GM21619 (cell line): ENCODE results near the gene ATOSA.

Experiments
- ATAC-seq: cut with Tn5 transposase; IDR thresholded peaks from one replicate; pipeline ENCODE4 v1.9.1; 2021; ENCODE audit not compliant: unreplicated experiment

The ATOSA gene

DNA sequence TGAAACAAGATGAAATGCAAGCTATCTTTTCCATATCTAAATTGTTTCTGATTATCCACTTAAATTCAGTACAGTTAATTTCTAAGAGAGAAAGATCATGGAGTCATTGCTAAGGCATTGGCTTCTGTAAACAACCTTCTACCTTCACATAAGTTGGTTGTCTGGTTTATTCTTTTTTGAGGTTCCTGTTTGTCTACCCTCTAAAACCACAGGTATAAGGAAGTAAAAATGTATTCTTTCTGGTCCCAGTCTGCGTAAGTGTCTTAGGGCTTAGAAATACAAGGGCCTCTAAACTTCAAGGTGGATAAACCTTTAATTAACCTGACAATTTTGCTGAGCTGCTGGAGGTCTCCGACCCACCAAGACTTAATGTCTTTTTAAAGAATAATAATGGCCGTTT, 3.6 kb upstream of the ATOSA start:
- peak; percentile 16 for ATAC-seq

DNA sequence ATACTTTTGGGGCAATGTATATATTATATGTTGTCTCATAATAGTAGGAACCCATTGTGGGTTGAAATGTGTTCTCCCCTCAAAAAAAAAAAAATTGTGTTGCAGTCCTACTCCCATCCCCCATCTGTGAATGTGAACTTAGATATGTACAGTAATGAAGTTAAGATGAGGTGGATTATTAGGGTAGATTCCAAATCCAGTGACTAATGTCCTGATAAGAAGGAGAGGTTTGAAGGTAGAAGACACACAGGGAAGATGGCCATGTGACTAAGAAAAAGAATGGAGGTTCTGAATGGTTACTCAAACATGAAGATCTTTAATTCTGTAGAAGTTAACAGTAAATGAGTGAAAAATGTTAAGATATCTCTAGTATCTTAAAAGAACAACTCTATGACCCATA, 3.0 kb upstream of the ATOSA start:
- ATAC-seq, result no peak

- ATAC-seq, result no peak
These were observed 2.3 kb upstream of the ATOSA start for GRCh38 chr15:52681441-52681840.

DNA sequence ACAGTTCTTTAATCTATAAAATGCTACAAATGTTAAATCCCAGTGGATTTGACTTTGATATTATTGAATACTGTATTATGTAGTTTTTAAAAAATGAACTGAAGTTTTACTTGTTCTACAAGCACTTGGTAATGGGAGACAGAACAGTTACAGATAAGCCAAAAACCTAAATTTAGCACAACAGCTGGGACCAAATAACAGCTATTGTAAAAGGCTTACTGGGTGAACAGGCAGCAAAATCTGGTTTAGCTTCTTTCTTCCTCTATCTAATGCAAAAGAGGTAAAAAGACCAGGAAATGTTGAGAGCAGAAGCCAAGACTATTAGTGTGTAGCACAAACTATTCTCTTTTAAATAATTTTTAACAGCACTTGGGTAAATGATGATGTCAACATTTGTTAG, 1.6 kb upstream of the ATOSA start:
- no peak for ATAC-seq

GRCh38 chr15:52680041-52680391, 828 bp upstream of the ATOSA start:
- no peak for ATAC-seq

- ATAC-seq, result peak; percentile 15
These were observed 538 bp downstream of the ATOSA start for GRCh38 chr15:52678468-52679231.

DNA sequence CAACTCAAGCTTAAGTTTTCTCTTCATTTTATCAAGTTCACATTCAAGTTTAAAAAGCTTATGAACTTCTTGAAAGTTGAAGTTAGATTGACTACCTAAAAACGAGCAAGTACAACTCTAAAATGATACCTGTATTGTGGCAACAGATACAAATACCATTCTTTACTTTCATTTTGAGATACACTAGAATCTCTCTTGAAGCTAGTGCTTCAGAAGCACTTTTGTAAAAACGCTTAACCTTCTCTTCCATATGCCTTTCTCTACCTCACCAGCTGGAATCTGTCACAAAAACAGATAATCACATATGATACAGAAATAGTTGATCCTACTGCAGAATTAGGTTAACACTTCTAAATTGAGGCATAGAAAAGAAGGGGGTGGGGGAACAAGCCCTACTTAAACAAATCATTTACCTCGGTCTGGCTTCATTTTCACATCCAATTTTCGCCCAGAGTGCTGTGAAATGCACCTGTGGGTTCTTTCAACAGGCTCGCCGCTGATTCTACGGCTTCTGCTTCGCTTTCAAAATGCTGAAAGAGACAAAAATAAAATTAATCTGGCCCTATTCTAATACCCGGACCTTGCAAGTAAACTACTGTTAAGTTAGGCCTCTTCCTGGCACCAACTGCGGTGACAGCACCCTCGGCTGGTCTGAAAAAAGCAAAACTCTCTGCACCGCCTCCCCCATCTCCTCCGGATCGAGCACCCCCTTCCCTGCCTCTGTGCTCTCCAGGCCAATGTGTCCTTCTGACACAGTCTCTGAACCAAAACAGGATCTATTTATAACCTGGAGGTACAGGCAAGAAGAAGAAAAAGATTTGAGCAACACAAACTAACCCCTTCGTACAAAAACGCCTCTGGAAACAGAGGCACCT, 1.4 kb downstream of the ATOSA start:
- ATAC-seq, result peak; percentile 37

GRCh38 chr15:52674831-52675230, 4.4 kb downstream of the ATOSA start:
- no peak for ATAC-seq

DNA sequence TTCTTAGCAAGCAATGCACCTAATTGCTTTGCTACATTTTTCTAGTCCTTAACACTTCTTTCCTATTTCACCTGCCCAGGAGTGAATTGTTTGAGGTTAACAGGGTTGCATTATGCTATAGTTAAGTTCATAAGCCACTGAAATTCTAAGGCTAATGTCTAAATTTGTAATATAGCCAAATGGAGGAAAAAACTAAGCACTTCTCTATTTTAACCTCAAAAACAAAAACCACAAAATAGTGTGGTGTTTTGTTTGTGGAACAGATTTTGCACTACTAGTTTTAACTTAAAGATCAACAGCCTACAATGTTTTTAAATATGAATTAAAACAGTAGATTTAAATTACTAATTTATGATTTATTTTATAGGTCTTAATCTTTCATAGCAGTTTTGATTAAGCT, 5.5 kb downstream of the ATOSA start:
- ATAC-seq, result no peak

DNA sequence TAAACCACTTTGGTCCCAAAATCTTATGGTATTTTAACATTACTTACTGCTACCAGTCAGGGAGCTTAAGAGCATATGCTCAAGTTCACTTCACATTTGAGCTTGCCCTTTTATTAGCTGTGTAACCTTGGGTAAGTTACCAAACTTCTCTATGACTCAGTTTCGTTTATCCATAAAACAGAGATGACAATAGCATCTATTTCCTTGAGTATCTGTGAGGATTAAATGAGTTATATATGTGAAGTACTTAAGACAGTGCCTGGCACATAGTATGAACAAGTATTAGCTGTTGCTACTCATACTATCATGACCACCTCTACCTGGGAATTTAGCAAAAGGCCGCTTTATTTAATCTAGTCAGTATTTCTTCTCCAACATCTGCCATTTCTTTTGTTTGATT, 5.9 kb downstream of the ATOSA start:
- no peak for ATAC-seq

GRCh38 chr15:52672661-52673060, 6.5 kb downstream of the ATOSA start:
- ATAC-seq, result no peak

GRCh38 chr15:52670087-52670486, 9.1 kb downstream of the ATOSA start:
- no peak for ATAC-seq

DNA sequence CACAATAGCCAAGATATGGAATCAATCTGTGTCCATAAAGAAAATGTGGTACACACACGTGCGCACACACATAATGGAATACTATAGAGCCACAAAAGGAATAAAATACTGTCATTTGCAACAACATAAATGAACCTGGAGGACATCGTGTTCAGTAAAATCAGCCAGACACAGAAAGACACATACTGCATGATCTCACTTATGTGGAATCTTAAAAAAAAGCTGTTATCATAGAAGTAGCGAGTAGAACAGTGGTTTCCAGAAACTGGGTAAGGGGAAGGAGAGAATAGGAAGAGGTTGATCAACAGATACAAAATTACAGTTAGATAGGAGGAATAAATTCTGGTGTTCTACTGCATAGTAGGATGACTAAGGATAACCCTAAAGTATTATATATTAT, 11.1 kb downstream of the ATOSA start:
- no peak for ATAC-seq

GRCh38 chr15:52667597-52667996, 11.6 kb downstream of the ATOSA start:
- ATAC-seq, result peak; percentile 85

DNA sequence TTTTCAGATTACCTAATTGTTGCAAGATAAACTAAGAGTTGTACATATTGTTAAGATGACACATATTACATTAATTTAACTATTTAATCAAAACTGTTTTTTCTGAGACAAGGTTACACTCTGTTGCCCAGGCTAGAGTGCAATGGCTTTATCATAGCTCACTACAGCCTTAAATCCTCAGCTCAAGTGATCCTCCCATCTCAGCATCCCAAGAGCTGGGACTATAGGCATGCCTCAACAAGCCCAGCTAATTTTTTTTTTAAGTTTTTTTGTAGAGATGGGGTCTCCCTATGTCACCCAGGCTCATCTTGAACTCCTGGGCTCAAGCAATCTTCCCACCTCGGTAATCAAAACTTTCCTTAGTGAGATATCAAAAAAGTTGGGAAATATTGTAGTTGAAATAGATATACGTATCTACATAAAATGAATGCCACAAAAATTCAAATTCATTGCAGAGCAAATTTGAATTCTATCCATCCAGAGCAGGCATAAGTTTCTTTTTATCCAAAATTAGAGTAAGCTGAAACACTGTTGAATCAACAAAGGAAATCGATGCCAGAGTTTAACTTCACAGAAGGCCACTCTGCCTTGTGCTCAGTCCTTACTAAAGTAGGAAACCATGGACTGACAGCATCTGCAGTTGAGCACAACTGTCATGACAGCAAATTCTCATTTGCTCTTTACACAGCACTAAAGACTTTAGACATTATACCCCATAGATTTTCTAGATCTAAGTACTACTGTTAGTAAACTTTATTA, 15.5 kb downstream of the ATOSA start:
- no peak for ATAC-seq

- ATAC-seq, result no peak
These were observed 17.3 kb downstream of the ATOSA start for GRCh38 chr15:52661909-52662308.

GRCh38 chr15:52660192-52660591, 19.0 kb downstream of the ATOSA start:
- no peak for ATAC-seq

GRCh38 chr15:52658955-52659354, 20.2 kb downstream of the ATOSA start:
- ATAC-seq, result peak; percentile 92

GRCh38 chr15:52657338-52657737, 21.9 kb downstream of the ATOSA start:
- no peak for ATAC-seq

DNA sequence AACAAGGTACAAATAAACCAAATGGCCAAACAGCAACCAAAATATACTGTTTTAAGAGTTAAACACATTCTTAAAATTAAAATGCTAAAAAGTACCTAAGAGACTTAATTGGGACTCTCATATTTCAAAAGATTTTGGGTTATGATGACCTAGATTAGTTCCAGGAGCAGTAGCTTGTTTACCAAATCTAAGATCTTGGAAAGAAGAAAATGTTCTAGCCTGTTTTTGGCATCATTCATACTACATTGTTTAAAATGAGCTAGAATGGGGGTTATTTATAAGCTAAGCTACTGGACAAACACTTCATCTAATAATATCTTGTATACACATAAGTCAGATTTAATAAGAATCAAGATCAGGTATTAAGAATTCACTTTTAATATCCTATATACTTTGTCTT, 22.8 kb downstream of the ATOSA start:
- ATAC-seq, result no peak

DNA sequence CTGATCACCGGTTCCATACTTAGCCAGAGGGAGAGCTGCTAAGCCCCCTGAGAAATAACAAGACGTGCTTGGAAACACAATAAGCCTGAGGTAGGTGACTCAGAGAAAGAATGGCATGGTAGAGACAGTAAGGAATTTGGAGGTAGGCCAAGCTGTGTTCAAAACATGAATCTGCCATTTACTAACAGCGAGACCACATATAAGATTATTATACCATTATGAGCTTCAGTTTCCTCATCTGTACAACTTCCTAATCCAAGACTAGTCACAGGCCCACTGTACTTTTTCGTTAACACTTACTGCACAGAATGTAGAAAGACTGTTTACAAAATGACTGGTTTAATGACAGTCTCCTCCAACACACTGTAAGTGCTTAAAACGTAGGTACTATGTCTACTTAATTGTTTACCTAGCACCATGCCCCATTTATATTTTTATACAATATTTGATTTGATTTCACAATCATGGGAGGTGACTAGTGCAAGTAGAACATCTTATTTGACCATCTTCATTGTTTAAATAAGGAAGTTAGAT, 25.7 kb downstream of the ATOSA start:
- ATAC-seq, result no peak
